HEK293T (cell line): ENCODE results near the gene RFLNA.

Experiments
- CTCF ChIA-PET: fragments of 350-600 bp; formaldehyde crosslinking; extraction: SDS; loops from one replicate; lab custom pipeline; 2021; ENCODE audit warnings: antibody characterized with exemption, inconsistent platforms; lab: Yijun Ruan, JAX
- POLR2A ChIA-PET: fragments of 350-600 bp; formaldehyde crosslinking; extraction: SDS; loops from one replicate; lab custom pipeline; 2020; ENCODE audit warnings: antibody characterized with exemption, inconsistent platforms; lab: Yijun Ruan, JAX
- DNase-seq: peaks from one replicate; pipeline ENCODE4 v3.0.0; 2012; ENCODE audit warnings: mixed read lengths; ENCODE audit errors: extremely low spot score
- ARNT ChIP-seq: fragments of 450-650 bp; IDR thresholded peaks from 2 replicates; pipeline ENCODE4 v1.6.1; 2017; ENCODE audit warnings: mild to moderate bottlenecking
- BHLHE40 ChIP-seq: fragments of 450-650 bp; IDR thresholded peaks from 2 replicates; pipeline ENCODE4 v1.6.1; 2016; ENCODE audit warnings: mild to moderate bottlenecking, moderate library complexity, borderline replicate concordance
- CTBP1 ChIP-seq: fragments of 450-650 bp; IDR thresholded peaks from 2 replicates; pipeline ENCODE4 v1.6.1; 2016; ENCODE audit warnings: borderline replicate concordance
- ELF4 ChIP-seq: fragments of 450-650 bp; IDR thresholded peaks from 2 replicates; pipeline ENCODE4 v1.6.1; 2017; ENCODE audit warnings: antibody characterized with exemption
- FOXA1 ChIP-seq: fragments of 450-650 bp; IDR thresholded peaks from 2 replicates; pipeline ENCODE4 v1.6.1; 2016; ENCODE audit warnings: mild to moderate bottlenecking
- FOXK2 ChIP-seq: fragments of 450-650 bp; IDR thresholded peaks from 2 replicates; pipeline ENCODE4 v1.6.1; 2016; ENCODE audit warnings: mild to moderate bottlenecking
- FOXM1 ChIP-seq: fragments of 450-650 bp; IDR thresholded peaks from 2 replicates; pipeline ENCODE4 v1.6.1; 2017; ENCODE audit warnings: mild to moderate bottlenecking, borderline replicate concordance
- HDGF ChIP-seq: fragments of 450-650 bp; IDR thresholded peaks from 2 replicates; pipeline ENCODE4 v1.6.1; 2017; ENCODE audit warnings: antibody characterized with exemption, borderline replicate concordance
- L3MBTL2 ChIP-seq: fragments of 450-650 bp; conservative IDR thresholded peaks from 2 replicates; pipeline ENCODE4 v1.6.1; 2016; ENCODE audit warnings: mild to moderate bottlenecking
- LEF1 ChIP-seq: fragments of 450-650 bp; IDR thresholded peaks from 2 replicates; pipeline ENCODE4 v1.6.1; 2017; ENCODE audit warnings: mild to moderate bottlenecking, borderline replicate concordance
- NFRKB ChIP-seq: fragments of 450-650 bp; IDR thresholded peaks from 2 replicates; pipeline ENCODE4 v1.6.1; 2016; ENCODE audit warnings: mild to moderate bottlenecking, moderate library complexity
- PKNOX1 ChIP-seq: fragments of 450-650 bp; IDR thresholded peaks from 2 replicates; pipeline ENCODE4 v1.6.1; 2016
- SP1 ChIP-seq: fragments of 450-650 bp; IDR thresholded peaks from 2 replicates; pipeline ENCODE4 v1.6.1; 2017
- SUZ12 ChIP-seq: fragments of 450-650 bp; IDR thresholded peaks from 2 replicates; pipeline ENCODE4 v1.6.1; 2016; ENCODE audit warnings: mild to moderate bottlenecking
- TARDBP ChIP-seq: fragments of 450-650 bp; IDR thresholded peaks from 2 replicates; pipeline ENCODE4 v1.6.1; 2016
- ZNF384 ChIP-seq: fragments of 450-650 bp; IDR thresholded peaks from 2 replicates; pipeline ENCODE4 v1.6.1; 2016

Gene RFLNA

GRCh38 chr12:124359671-124360581 lies 65.0 kb downstream of the RFLNA start:
- TF ChIP-seq ARNT (no peak), FOXA1 (no peak), SP1 (no peak), L3MBTL2 (no peak), BHLHE40 (no peak), NFRKB (no peak), ZNF384 (no peak), LEF1 (no peak), HDGF (no peak), SUZ12 (no peak)
- no peak for DNase-seq
- POLR2A ChIA-PET, result no interaction called here
- CTCF ChIA-PET, result no interaction called here

- TF ChIP-seq ZNF384 (no peak), L3MBTL2 (no peak), ELF4 (no peak), HDGF (no peak), LEF1 (no peak), TARDBP (no peak), PKNOX1 (no peak), FOXK2 (no peak), NFRKB (no peak), FOXM1 (no peak), SP1 (no peak), BHLHE40 (no peak), CTBP1 (no peak), ARNT (no peak), SUZ12 (no peak), FOXA1 (no peak)
- CTCF ChIA-PET, result no interaction called here
- no peak for DNase-seq
- POLR2A ChIA-PET, result no interaction called here
Observed at GRCh38 chr12:124361074-124361970, 66.4 kb downstream of the RFLNA start.

- no peak for DNase-seq
- ChIA-PET POLR2A (no interaction called here), CTCF (no interaction called here)
- TF ChIP-seq NFRKB (no peak), ZNF384 (no peak), BHLHE40 (no peak), FOXK2 (no peak), SP1 (no peak), HDGF (no peak)
Observed at GRCh38 chr12:124361996-124362395, 67.1 kb downstream of the RFLNA start.

- TF ChIP-seq FOXA1, result no peak
- DNase-seq, result no peak
- POLR2A ChIA-PET, result no interaction called here
- CTCF ChIA-PET, result no interaction called here
Observed at GRCh38 chr12:124363353-124363965, 68.6 kb downstream of the RFLNA start.

- ChIA-PET POLR2A (no interaction called here), CTCF (no interaction called here)
- no peak for DNase-seq
- no peak for TF ChIP-seq L3MBTL2
- no peak for TF ChIP-seq NFRKB
- TF ChIP-seq FOXK2, result no peak
- TF ChIP-seq FOXM1, result no peak
- TF ChIP-seq LEF1, result no peak
- no peak for TF ChIP-seq PKNOX1
- TF ChIP-seq ELF4, result no peak
- TF ChIP-seq CTBP1, result no peak
- no peak for TF ChIP-seq SUZ12
- no peak for TF ChIP-seq SP1
- no peak for TF ChIP-seq ARNT
Observed at GRCh38 chr12:124364543-124364942, 69.7 kb downstream of the RFLNA start.
